Omental fat pad (tissue), 4 donors: Measurements from ENCODE around the gene IRF7. TPM values are rescaled to one million over a fixed set of nuclear protein-coding genes. Genes with fewer than 3 reads are reported as not detected.
"Not testable (repeated sequence)": the region's sequence is repeated elsewhere in the genome, so short reads cannot be mapped to it uniquely, and the experiment has no call there.

ENCODE experiments used
- ATAC-seq: fragments of 150-250 bp; one replicate; pipeline ENCODE4 v1.9.1; 2016; ENCODE audit warnings: mild to moderate bottlenecking, moderate library complexity; ENCODE audit not compliant: low FRiP score
- DNase-seq: peaks from one replicate; pipeline ENCODE4 v3.0.0-alpha.2; 2019; ENCODE audit warnings: low spot score
- total RNA-seq, 4 donors: library from RNA; depleted of rRNA; stranded (reverse); fragments of >200 nt; gene quantifications; one replicate each; pipeline ENCODE4 v1.1.0, GENCODE V29; 2016
- TF ChIP-seq, protein P1 (sequence below), 3 donors: fragments of 450-650 bp; IDR thresholded peaks; one replicate each; pipeline ENCODE4 v1.5.1; 2016 to 2017; ENCODE audit warnings: antibody characterized with exemption in 3 of 3, mild to moderate bottlenecking in 3 of 3, moderate library complexity in 2 of 3

The IRF7 gene
- total RNA-seq, 4 donors from 2014 or later: 15.4 to 56.8 (median 35.6) TPM

DNA sequence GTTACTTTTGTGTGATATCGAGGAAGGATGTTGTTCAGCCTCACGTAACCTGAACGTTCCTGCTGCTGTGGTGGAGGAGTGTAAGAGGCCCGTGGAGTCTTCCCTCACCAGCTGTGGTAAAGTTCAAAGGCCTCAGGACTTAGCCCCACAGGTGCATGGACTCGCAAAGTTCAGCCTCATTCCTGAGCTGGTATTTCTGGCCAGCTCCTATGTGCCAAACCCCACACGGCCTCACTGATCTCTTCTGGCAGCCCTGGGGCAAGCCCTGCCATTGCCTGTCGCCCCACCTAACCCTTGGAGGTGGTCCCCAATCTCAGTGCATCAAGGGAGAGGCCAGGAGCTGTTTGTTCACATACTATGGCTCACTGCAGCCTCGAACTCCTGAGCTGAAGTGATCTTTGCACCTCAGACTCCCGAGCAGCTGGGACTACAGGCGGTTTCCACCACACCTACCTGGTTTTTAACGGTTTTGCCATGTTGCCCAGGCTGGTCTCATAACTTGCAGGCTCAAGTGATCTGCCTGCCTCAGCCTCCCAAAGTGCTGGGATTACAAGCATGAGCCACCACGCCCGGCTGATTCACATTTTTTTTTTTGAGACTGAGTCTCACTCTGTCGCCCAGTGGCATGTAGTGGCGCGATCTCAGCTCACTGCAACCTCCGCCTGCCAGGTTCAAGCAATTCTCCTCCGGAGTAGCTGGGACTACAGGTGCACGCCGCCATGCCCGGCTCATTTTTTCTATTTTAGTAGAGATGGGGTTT lies 37.3 kb downstream of the IRF7 start:
- ATAC-seq (no peak), DNase-seq (no peak)
- TF ChIP-seq, protein P1, sequence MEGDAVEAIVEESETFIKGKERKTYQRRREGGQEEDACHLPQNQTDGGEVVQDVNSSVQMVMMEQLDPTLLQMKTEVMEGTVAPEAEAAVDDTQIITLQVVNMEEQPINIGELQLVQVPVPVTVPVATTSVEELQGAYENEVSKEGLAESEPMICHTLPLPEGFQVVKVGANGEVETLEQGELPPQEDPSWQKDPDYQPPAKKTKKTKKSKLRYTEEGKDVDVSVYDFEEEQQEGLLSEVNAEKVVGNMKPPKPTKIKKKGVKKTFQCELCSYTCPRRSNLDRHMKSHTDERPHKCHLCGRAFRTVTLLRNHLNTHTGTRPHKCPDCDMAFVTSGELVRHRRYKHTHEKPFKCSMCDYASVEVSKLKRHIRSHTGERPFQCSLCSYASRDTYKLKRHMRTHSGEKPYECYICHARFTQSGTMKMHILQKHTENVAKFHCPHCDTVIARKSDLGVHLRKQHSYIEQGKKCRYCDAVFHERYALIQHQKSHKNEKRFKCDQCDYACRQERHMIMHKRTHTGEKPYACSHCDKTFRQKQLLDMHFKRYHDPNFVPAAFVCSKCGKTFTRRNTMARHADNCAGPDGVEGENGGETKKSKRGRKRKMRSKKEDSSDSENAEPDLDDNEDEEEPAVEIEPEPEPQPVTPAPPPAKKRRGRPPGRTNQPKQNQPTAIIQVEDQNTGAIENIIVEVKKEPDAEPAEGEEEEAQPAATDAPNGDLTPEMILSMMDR (IDR thresholded peaks at IDR 0.05): no peak

DNA sequence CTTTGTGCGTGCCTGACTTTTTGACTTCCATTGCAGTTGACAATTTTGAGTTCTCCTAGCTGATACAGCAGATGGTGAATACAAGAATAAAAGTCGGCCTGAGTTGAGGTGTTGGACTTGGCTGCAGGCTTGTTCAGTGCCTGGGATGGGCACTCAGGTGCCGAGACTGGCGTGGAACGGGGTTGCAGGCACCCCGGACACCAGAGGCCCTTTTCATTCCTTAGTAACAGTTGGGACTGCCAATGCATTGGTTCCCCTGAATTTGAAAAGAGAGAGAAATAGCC lies 38.2 kb downstream of the IRF7 start:
- ATAC-seq (no peak), DNase-seq (no peak)
- TF ChIP-seq, protein P1 (IDR thresholded peaks at IDR 0.05): no peak

DNA sequence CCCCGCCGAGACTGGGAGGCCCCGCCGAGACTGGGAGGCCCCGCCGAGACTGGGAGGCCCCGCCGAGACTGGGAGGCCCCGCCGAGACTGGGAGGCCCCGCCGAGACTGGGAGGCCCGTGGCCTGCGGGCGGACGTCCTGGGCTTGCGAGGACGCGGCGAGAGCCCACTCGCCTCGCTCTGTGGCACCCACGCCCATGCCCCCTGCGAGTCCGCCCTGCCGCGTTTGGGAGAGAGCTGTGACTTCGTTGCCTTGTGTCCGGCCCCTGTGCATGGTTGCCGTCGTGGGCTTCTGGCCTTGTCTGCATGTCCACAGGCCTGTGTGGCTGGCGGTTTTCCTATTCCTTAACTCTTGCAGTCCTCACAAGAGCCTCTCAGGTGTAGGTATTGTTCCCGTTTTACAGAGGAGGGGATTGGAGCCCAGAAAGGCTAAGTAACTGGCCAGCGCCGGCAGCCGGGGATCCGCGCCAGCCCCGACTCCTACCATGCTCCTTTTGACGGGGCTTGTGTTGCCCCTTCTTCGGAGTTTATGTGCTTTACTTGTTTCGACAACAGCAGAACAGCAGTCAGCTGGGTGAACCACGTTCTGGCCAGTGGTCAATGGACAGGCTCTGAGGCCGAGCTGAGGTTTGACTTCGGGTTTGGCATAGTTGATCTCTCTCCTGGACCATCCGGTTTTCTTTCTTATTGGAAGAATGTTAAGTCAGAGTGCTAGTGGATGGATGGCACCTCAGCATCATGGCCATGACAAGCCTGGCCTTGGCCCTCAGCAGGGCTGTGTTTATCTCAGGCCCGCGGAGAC lies 38.7 kb downstream of the IRF7 start:
- ATAC-seq: no peak
- TF ChIP-seq, protein P1 (IDR thresholded peaks at IDR 0.05): no peak

DNA sequence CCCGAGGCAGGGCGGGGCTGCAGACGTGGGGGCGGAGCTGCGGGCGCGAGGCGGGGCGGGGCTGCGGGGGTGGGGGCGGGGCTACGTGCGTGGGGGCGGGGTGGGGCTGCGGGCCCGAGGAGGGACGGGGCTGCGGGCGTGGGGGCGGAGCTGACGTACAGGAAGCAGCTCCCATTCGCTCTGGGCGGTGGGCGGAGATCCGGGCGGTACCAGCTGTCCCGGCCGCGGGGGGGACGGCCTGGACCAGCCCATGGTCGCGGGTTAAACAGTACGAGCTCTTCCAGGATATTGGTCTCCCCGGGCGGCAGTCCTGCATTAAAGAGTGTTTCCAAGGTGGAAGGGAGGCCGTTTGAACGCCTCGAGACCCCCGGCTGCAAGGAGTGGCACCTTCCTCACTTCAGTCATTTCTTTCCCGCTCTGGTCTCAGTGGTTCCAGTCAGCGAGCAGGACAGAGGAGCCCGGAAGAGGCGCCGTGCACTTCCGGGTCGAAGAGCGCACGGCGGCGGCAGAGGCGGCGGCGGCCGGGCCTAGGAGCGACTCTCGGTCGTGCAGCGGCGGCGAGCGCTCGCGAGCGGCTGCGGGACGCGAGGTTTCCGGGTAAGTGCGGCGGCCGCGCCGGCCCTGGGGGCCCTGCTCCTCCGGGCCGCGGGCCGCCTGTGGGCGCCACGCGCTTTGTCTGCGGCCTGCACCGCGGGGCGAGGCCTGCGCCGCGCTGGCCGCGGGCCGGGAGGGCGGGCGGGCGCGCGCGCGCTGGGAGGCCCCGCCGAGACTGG lies 39.6 kb downstream of the IRF7 start, which contains the start of gene PHRF1:
Gene PHRF1, plus strand, starts transcription at position 475 of the 773 bp plus-strand sequence. CDS start 5,043 bp downstream, outside the sequence.
- TF ChIP-seq, protein P1 (IDR thresholded peaks at IDR 0.05): no peak
- ATAC-seq (peak; percentile 94), DNase-seq (peak; percentile 78)

More for the DNA sequence above, 38.7 kb downstream of the IRF7 start:
- no peak for DNase-seq

DNA sequence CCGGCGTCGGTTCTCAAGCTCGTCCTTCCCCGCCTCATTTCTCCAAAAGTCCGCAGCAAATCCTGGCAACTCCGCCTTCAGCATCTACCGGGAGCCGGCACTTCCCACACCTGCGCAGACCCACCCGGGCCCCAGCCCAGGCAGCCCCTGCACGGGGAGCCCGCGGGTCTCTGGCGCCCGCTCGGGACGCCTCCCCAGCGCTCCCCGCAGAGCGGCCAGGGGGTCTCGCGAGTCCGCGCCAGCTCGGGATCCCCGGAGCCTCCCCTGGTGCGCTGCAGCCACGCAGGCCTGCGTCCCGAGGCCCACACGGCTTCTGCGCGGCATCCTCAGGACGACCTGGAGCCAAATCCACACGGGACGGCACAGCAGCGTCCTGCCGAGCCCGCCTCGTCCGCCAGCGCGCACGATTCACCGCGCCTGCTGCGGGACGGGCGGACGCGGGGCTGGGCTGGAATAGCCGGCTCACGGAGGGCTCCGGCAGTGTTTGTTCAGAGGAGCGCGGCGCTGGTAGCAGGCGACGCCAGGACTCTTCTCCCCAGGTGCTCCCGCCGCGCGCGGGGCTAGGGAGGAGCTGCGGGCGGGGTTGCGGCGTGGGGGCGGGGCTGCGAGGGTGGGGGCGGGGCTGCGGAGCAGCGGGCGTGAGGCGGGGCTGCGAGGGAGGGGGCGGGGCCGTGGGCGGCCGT lies 40.3 kb downstream of the IRF7 start:
- peak; percentile 22 for ATAC-seq
- TF ChIP-seq, protein P1 (IDR thresholded peaks at IDR 0.05): no peak
- no peak for DNase-seq

DNA sequence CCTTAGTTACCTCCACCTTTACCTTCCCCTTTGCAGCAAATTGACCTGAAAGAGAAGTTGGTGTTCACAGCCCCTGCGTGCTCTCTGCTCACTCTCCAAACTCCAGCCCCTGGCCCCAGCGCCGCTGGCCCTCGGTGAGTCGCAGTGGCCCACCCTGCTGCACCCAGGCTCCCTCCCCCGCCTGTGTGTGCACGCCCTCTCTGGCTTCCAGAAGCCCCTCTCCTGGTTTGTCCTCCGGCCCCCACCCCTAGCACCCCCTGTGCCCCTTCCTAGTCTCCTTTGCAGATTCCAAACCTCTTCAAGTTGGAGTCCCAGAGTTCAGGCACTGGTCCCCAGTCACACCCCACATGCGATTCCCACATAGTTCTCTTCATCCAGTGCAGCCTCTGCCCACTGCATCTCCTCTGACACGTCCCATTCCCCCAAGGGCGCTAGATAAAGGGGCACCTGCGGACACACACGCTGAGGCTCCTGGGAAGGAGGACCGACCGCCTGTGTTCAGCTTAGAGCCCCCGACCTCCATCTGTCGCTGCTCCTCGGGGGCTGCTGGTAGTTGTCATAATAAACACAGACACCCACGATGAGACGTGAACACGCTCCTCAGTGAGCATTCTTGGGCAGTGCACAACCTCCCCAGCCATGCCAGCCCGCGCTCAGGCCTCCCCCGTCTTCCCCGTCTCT lies 41.0 kb downstream of the IRF7 start:
- no peak for ATAC-seq

DNA sequence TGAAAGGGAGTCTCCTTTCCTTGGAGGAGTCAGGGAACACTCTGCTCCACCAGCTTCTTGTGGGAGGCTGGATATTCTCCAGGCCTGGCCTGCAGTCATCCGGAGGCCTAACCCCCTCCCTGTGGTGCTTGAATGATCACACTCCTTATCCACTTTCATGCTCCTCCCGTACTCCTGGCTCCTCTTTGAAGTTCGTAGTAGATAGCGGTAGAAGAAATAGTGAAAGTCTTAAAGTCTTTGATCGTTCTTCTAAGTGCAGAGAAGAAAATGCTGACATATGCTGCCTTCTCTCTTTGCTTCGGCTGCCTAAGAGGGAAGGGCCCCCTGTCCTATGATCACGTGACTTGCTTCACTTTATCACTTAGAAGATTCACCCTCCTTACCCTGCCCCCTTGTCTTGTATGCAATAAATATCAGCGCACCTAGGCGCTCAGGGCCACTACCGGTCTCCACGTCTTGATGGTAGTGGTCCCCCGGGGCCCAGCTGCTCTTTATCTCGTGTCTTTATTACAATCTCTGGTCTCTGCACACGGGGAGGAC lies 41.6 kb downstream of the IRF7 start:
- not testable (repeated sequence) for ATAC-seq, DNase-seq

More for the DNA sequence above, 41.0 kb downstream of the IRF7 start:
- TF ChIP-seq, protein P1 (IDR thresholded peaks at IDR 0.05): no peak
- no peak for DNase-seq
